Spleen (tissue), 11 donors: ENCODE measurements around the gene FAM107B. TPM values are rescaled to one million over a fixed set of nuclear protein-coding genes. Genes with fewer than 3 reads are reported as not detected.

ENCODE experiments used
- DNase-seq: peaks from one replicate; pipeline ENCODE4 v3.0.0-alpha.2; 2020
- H3K27ac ChIP-seq, 8 donors: fragments of 200-600 bp; sonication (generic) in 7 of 8; 1 replicate in 4 of 8; 2 replicates in 4 of 8; pipeline versions ENCODE4 v1.5.0 to v1.8.0; 2016 to 2021; ENCODE audit warnings: inconsistent platforms in 4 of 8, mild to moderate bottlenecking in 4 of 8, moderate library complexity in 1 of 8
- H3K27me3 ChIP-seq, 7 donors: fragments of 200-600 bp; sonication (generic) in 6 of 7; replicated peaks in 1 of 7; 1 replicate in 4 of 7; 2 replicates in 3 of 7; pipeline versions ENCODE4 v1.5.0 to v1.8.0; 2016 to 2021; ENCODE audit warnings: inconsistent platforms in 3 of 7, mild to moderate bottlenecking in 1 of 7
- H3K36me3 ChIP-seq, 6 donors: fragments of 200-600 bp; sonication (generic) in 5 of 6; 1 replicate in 4 of 6; 2 replicates in 2 of 6; pipeline versions ENCODE4 v1.5.0 to v1.8.0; 2016 to 2021; ENCODE audit warnings: inconsistent platforms in 2 of 6
- H3K4me1 ChIP-seq, 6 donors: fragments of 200-600 bp; sonication (generic) in 5 of 6; 1 replicate in 3 of 6; 2 replicates in 3 of 6; pipeline versions ENCODE4 v1.5.0 to v1.8.0; 2016 to 2021; ENCODE audit warnings: inconsistent platforms in 3 of 6
- H3K4me3 ChIP-seq, 8 donors: fragments of 200-600 bp; sonication (generic) in 7 of 8; 1 replicate in 4 of 8; 2 replicates in 4 of 8; pipeline versions ENCODE4 v1.5.0 to v1.8.0; 2016 to 2021; ENCODE audit warnings: inconsistent platforms in 4 of 8, mild to moderate bottlenecking in 4 of 8, moderate library complexity in 2 of 8
- H3K9me3 ChIP-seq, 8 donors: fragments of 200-600 bp; sonication (generic) in 7 of 8; 1 replicate in 4 of 8; 2 replicates in 4 of 8; pipeline versions ENCODE4 v1.5.0 to v1.8.0; 2016 to 2021; ENCODE audit warnings: inconsistent platforms in 4 of 8
- POLR2A ChIP-seq, 3 donors: fragments of 450-650 bp; IDR thresholded peaks; one replicate each; pipeline ENCODE4 v1.5.1; 2017; ENCODE audit warnings: antibody characterized with exemption in 3 of 3, mild to moderate bottlenecking in 1 of 3
- POLR2AphosphoS5 ChIP-seq, 3 donors: sonication (generic); formaldehyde crosslinking; IDR thresholded peaks; one replicate each; pipeline ENCODE4 v1.5.1; 2017; ENCODE audit warnings: antibody characterized with exemption in 3 of 3
- WGBS, 5 donors: extraction: QIAGEN DNeasy Blood & Tissue Kit in 3 of 5; methylation state at CpG; one replicate each; pipeline versions ENCODE4 v1.1.5 to v1.1.7; 2013 to 2018; 5-methylcytosine and 5-hydroxymethylcytosine counted together
- intact Hi-C: fragments of 100-400 bp; cut with DNase I; formaldehyde crosslinking; loops from one replicate; pipeline ENCODE4 v1.15.0; 2023; ENCODE audit warnings: low total_unique reads
- polyA plus RNA-seq, 3 donors: library from polyadenylated mRNA; stranded (reverse); fragments of 200-250 nt; gene quantifications; one replicate each; pipeline ENCODE4 v1.2.1, GENCODE V29; 2013
- total RNA-seq, 7 donors: library from RNA; depleted of rRNA in 3 of 7; stranded (reverse); fragments of >200 nt in 3 of 7; fragmentation: NEBNext Ultra II Directional in 4 of 7; extraction: Animal tissue kit (Norgen Biotek cat#: 25700) in 4 of 7; gene quantifications; one replicate each; pipeline versions ENCODE4 v1.1.0 to v1.2.1, GENCODE V29; 2016 to 2021
- TF ChIP-seq, protein P1 (sequence below), 11 experiments: fragments of 200-600 bp in 7 of 11; fragments of 450-650 bp in 4 of 11; sonication (generic) in 4 of 11; IDR thresholded peaks in 8 of 11; conservative IDR thresholded peaks in 3 of 11; 1 replicate in 7 of 11; 2 replicates in 4 of 11; pipeline versions ENCODE4 v1.4.0 to v1.8.0; 2016 to 2021; ENCODE audit warnings: antibody characterized with exemption in 11 of 11, inconsistent platforms in 4 of 11, mild to moderate bottlenecking in 1 of 11
- donor health status: healthy with polysubstance abuse.
- donor health status: DM: no; HTN: no; CAD: no; lungs with moderate emphysema.
- donor health status: DM: no; HTN: no; CAD: no.
- donor health status: Bipolar disorder and iron deficiency.
- donor health status: healthy.
- donor health status: DM: no; HTN: no; CAD: no.
- donor health status: DM: yes; HTN: yes; CAD: no.

The FAM107B gene
- total and polyA plus RNA-seq, 10 donors = 40.1 to 115 (median 75.5) TPM

DNA sequence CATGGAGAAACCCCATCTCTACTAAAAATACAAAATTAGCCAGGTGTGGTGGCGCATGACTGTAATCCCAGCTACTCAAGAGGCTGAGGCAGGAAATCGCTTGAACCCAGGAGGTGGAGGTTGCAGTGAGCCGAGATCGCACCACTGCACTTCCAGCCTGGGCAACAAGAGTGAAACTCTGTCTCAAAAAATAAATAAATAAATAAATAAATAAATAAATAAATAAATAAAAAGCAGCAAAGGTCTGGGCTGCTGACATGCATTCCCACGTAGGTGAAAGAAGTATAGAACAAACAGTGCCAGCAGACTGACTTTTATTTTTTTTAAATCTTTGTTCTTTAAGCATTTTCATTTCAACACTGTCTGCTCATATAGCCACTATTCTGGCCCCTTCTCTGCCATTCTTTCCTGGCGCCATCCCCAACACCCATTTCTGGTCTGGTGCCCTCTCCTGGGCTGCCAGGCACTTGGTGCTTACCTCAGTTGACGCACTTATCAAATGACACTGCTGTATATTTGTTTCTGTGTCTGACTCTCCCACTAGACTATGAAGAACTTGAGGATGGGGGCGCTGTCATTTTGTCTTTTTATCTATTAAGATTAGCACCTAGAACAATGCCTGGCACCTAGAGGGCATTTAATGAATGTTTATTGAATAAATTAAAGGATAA is 15.6 kb downstream of the FAM107B start:
- 87 to 94% (median 90%) methylated on average over 8 of the region's 8 CpGs for WGBS, 5 donors
- intact Hi-C loops = no loop called here
- Histone ChIP-seq H3K9me3 (no peaks in the 10 kb centered on the region), H3K4me1 (peaks cover 0 to 28% (median 4%) of the 10 kb centered on the region in 6 donors), H3K27me3 (no peaks in the 10 kb centered on the region), H3K4me3 (no peak overlapping the region), H3K36me3 (no peaks in the 10 kb centered on the region), H3K27ac (no peak overlapping the region)
- TF ChIP-seq, protein P1, sequence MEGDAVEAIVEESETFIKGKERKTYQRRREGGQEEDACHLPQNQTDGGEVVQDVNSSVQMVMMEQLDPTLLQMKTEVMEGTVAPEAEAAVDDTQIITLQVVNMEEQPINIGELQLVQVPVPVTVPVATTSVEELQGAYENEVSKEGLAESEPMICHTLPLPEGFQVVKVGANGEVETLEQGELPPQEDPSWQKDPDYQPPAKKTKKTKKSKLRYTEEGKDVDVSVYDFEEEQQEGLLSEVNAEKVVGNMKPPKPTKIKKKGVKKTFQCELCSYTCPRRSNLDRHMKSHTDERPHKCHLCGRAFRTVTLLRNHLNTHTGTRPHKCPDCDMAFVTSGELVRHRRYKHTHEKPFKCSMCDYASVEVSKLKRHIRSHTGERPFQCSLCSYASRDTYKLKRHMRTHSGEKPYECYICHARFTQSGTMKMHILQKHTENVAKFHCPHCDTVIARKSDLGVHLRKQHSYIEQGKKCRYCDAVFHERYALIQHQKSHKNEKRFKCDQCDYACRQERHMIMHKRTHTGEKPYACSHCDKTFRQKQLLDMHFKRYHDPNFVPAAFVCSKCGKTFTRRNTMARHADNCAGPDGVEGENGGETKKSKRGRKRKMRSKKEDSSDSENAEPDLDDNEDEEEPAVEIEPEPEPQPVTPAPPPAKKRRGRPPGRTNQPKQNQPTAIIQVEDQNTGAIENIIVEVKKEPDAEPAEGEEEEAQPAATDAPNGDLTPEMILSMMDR (IDR thresholded peaks at IDR 0.05 in 8 of 11, conservative IDR thresholded peaks at IDR 0.05 in 3 of 11) = peak in 1 of 11 experiments; percentile 8
- TF ChIP-seq POLR2AphosphoS5 (IDR thresholded peaks at IDR 0.05) = no peak
- TF ChIP-seq POLR2A (IDR thresholded peaks at IDR 0.05) = no peak
- no peak for DNase-seq

DNA sequence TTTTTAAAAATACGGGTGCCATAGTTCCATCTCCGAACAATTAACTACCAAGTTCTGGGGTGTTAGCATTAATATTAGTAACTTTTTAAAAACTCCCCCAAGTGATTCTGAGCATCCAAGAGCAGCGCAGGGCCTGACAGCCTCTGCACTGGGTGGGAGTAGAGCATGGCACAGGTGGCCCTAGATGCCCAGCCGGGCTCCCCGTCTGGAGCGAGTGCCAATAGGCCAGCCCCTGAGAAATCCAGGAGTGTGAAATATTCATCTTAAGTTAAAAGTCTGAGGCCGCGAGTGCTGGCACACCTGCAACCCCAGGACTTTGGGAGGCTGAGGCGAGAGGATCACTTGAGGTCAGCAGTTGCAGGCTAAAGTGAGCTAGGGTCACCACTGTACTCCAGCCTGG is 16.2 kb downstream of the FAM107B start:
- Histone ChIP-seq H3K27ac (no peak overlapping the region), H3K27me3 (no peaks in the 10 kb centered on the region), H3K4me1 (peaks cover 0 to 28% (median 4%) of the 10 kb centered on the region in 6 donors), H3K4me3 (no peak overlapping the region), H3K9me3 (no peaks in the 10 kb centered on the region), H3K36me3 (no peaks in the 10 kb centered on the region)
- no peak for DNase-seq
- intact Hi-C loops = no loop called here
- 92 to 98% (median 96%) methylated on average over 6 to 9 of the region's 9 CpGs for WGBS, 5 donors
- TF ChIP-seq POLR2AphosphoS5 (IDR thresholded peaks at IDR 0.05) = no peak

DNA sequence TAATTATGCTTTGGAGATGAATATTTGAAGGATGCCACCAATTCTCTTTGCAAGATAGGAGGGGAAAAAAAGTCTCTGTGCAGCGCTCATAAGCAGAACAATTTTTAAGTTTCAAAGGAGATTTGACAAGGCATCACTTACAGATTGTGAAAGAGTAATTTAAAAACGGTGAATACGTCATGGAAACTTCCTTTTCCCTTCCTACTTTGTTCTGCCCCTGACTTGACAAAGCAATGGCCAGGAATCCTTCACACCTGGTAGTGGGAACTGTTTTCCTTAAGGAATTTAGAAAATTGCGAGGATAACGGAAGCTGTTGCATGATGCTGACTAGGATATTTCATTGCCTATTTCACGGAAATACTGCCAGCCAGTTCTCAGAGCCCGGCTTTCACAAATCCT is 16.7 kb downstream of the FAM107B start:
- no peaks in the 10 kb centered on the region for H3K36me3 ChIP-seq
- no peaks in the 10 kb centered on the region for H3K9me3 ChIP-seq
- intact Hi-C loops = no loop called here
- H3K27me3 ChIP-seq = no peaks in the 10 kb centered on the region
- no peak overlapping the region for H3K4me3 ChIP-seq
- TF ChIP-seq, protein P1 (IDR thresholded peaks at IDR 0.05 in 8 of 11, conservative IDR thresholded peaks at IDR 0.05 in 3 of 11) = no peak
- no peak for TF ChIP-seq POLR2A (IDR thresholded peaks at IDR 0.05)
- no peak for TF ChIP-seq POLR2AphosphoS5 (IDR thresholded peaks at IDR 0.05)
- H3K4me1 ChIP-seq = peaks cover 0 to 28% (median 4%) of the 10 kb centered on the region in 6 donors
- WGBS, 5 donors = 65 to 88% (median 78%) methylated on average over 7 of the region's 7 CpGs
- DNase-seq = no peak
- H3K27ac ChIP-seq = peak overlapping the region in 1 of 8 donors; percentile 16

DNA sequence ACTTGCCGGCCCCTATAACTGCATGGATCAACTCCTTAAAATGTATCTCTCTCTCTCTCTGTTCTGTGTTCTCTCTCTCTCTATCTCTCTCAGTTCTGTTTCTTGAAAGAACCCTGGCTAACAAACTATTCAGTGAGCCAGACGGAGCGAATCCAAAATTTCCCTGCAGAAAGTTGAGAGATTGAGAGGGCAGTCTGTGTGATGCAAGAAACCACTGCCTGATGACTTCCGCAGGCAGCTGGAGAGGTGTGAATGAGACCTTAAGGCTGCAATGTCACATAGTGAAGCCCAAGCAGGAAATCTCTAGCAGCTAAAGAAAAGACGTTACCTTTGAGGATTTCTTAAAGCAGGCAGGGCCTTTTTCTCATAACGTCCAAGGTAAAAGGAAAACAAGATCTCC is 17.3 kb downstream of the FAM107B start:
- peak overlapping the region in 1 of 8 donors; percentile 16 for H3K27ac ChIP-seq

More for the DNA sequence above, 17.3 kb downstream of the FAM107B start:
- intact Hi-C loops = no loop called here
- DNase-seq = no peak
- H3K27me3 ChIP-seq = no peaks in the 10 kb centered on the region
- H3K4me3 ChIP-seq = no peak overlapping the region
- 57 to 89% (median 69%) methylated on average over 6 of the region's 6 CpGs for WGBS, 5 donors
- H3K36me3 ChIP-seq = no peaks in the 10 kb centered on the region
- peaks cover 0 to 29% (median 5%) of the 10 kb centered on the region in 6 donors for H3K4me1 ChIP-seq
- TF ChIP-seq POLR2A (IDR thresholded peaks at IDR 0.05) = no peak
- TF ChIP-seq POLR2AphosphoS5 (IDR thresholded peaks at IDR 0.05) = no peak
- TF ChIP-seq, protein P1 (IDR thresholded peaks at IDR 0.05 in 8 of 11, conservative IDR thresholded peaks at IDR 0.05 in 3 of 11) = no peak
- no peaks in the 10 kb centered on the region for H3K9me3 ChIP-seq
